NT2/D1 (cell line): ENCODE results near the gene SLC6A13.

Source experiments
- DNase-seq: peaks from one replicate; pipeline ENCODE4 v3.0.0-alpha.2; 2011; ENCODE audit warnings: low read depth, low spot score
- H3K27me3 ChIP-seq: 2 replicates; pipeline ENCODE4 v1.6.0; 2011; ENCODE audit warnings: mild to moderate bottlenecking; ENCODE audit not compliant: insufficient read length, insufficient read depth
- H3K36me3 ChIP-seq: 2 replicates; pipeline ENCODE4 v1.6.1; 2011; ENCODE audit warnings: mild to moderate bottlenecking, low read length, mixed read lengths; ENCODE audit not compliant: insufficient read depth, insufficient read length
- H3K4me1 ChIP-seq: 2 replicates; pipeline ENCODE4 v1.5.1; 2011; ENCODE audit not compliant: insufficient read depth, insufficient read length
- H3K4me3 ChIP-seq: 2 replicates; pipeline ENCODE4 v1.5.1; 2011; ENCODE audit warnings: low read depth; ENCODE audit not compliant: insufficient read length
- H3K9ac ChIP-seq: 2 replicates; pipeline ENCODE4 v1.6.0; 2011; ENCODE audit warnings: low read depth; ENCODE audit not compliant: insufficient read length
- H3K9me3 ChIP-seq: 2 replicates; pipeline ENCODE4 v1.5.1; 2011; ENCODE audit warnings: mild to moderate bottlenecking, low read length; ENCODE audit not compliant: insufficient read depth
- SUZ12 ChIP-seq: IDR thresholded peaks from 2 replicates; pipeline ENCODE4 v1.6.1; 2011; ENCODE audit not compliant: insufficient read length, insufficient read depth; ENCODE audit errors: extremely low read depth
- YY1 ChIP-seq: IDR thresholded peaks from 2 replicates; pipeline ENCODE4 v1.6.1; 2011; ENCODE audit not compliant: insufficient read length, insufficient read depth
- ZNF274 ChIP-seq: IDR thresholded peaks from 2 replicates; pipeline ENCODE4 v1.6.1; 2011; ENCODE audit warnings: mild to moderate bottlenecking, low read depth, low read length

SLC6A13 gene

DNA sequence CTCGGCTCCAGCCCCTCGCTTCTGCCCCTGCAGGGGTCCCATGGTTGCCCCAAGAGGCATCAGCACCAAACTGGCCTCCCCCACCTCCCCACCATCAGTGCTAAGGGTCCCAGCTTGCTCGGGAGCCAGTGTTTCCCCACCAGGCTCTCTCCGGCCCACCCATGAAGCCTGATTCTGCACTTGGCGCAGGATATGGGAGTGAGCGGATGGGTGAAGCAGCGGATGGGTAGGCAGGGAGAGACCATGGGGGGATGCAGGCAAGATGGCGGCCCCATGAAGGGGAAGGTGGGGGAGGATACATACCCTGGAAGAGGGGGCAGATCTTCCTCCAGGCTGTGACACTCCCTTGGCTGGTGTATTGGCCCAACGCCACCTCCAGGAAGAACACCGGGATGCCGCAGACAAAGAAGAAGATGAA, 58.4 kb downstream of the SLC6A13 start:
- no peaks in the 10 kb centered on the region for H3K9me3 ChIP-seq
- H3K9ac ChIP-seq: peak overlapping the region; percentile 65
- H3K4me1 ChIP-seq: peaks cover 14% of the 10 kb centered on the region
- peak overlapping the region; percentile 50 for H3K4me3 ChIP-seq
- no peaks in the 10 kb centered on the region for H3K36me3 ChIP-seq
- peaks cover 82% of the 10 kb centered on the region for H3K27me3 ChIP-seq
- TF ChIP-seq ZNF274 (no peak), SUZ12 (no peak), YY1 (no peak)
- DNase-seq: no peak

GRCh38 chr12:203462-204260, 59.0 kb downstream of the SLC6A13 start:
- peak; percentile 44 for DNase-seq
- TF ChIP-seq SUZ12 (no peak), ZNF274 (no peak), YY1 (no peak)
- H3K27me3 ChIP-seq: peaks cover 75% of the 10 kb centered on the region
- peaks cover 17% of the 10 kb centered on the region for H3K4me1 ChIP-seq
- no peaks in the 10 kb centered on the region for H3K36me3 ChIP-seq
- H3K9me3 ChIP-seq: no peaks in the 10 kb centered on the region
- peak overlapping the region; percentile 68 for H3K9ac ChIP-seq
- H3K4me3 ChIP-seq: peak overlapping the region; percentile 50

- Histone ChIP-seq H3K4me3 (peak overlapping the region; percentile 50), H3K4me1 (peaks cover 18% of the 10 kb centered on the region), H3K9ac (peak overlapping the region; percentile 68), H3K36me3 (no peaks in the 10 kb centered on the region), H3K9me3 (no peaks in the 10 kb centered on the region), H3K27me3 (peaks cover 70% of the 10 kb centered on the region)
- no peak for TF ChIP-seq ZNF274
- no peak for DNase-seq
These were observed 59.6 kb downstream of the SLC6A13 start for GRCh38 chr12:203074-203461.

- peaks cover 18% of the 10 kb centered on the region for H3K4me1 ChIP-seq
- H3K36me3 ChIP-seq: no peaks in the 10 kb centered on the region
- peaks cover 64% of the 10 kb centered on the region for H3K27me3 ChIP-seq
- no peak for DNase-seq
- H3K9ac ChIP-seq: no peak overlapping the region
- H3K4me3 ChIP-seq: no peak overlapping the region
- no peak for TF ChIP-seq YY1
- no peak for TF ChIP-seq ZNF274
- H3K9me3 ChIP-seq: no peaks in the 10 kb centered on the region
These were observed 60.4 kb downstream of the SLC6A13 start for GRCh38 chr12:202081-202731.

DNA sequence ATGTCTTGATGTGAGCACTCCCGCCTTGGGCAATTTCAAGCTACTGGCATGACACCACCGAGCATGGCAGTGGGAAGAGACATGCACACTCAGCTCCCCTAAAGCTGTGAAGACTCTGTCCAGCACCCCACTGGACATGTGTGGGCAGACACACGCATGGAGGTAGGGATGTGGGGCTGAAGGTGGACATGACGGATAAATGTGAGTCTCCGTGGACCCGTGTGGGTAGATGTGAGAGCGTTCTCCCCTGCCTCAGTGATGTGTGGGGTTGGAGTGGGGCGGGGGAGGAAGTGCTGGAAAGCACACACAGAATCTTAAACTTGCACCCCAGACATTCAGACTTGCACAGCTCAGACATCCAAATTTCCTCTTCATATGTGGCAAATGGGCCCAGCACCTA, 61.3 kb downstream of the SLC6A13 start:
- TF ChIP-seq ZNF274 (no peak), SUZ12 (no peak), YY1 (no peak)
- Histone ChIP-seq H3K27me3 (peaks cover 56% of the 10 kb centered on the region), H3K9ac (no peak overlapping the region), H3K36me3 (no peaks in the 10 kb centered on the region), H3K9me3 (no peaks in the 10 kb centered on the region), H3K4me3 (no peak overlapping the region), H3K4me1 (peaks cover 18% of the 10 kb centered on the region)
- DNase-seq: no peak

- Histone ChIP-seq H3K4me1 (peaks cover 11% of the 10 kb centered on the region), H3K9me3 (no peaks in the 10 kb centered on the region), H3K9ac (no peak overlapping the region), H3K36me3 (no peaks in the 10 kb centered on the region), H3K27me3 (peaks cover 30% of the 10 kb centered on the region), H3K4me3 (no peak overlapping the region)
- no peak for DNase-seq
- TF ChIP-seq ZNF274: no peak
- TF ChIP-seq YY1: no peak
- no peak for TF ChIP-seq SUZ12
These were observed 63.9 kb downstream of the SLC6A13 start for GRCh38 chr12:198705-199104.

DNA sequence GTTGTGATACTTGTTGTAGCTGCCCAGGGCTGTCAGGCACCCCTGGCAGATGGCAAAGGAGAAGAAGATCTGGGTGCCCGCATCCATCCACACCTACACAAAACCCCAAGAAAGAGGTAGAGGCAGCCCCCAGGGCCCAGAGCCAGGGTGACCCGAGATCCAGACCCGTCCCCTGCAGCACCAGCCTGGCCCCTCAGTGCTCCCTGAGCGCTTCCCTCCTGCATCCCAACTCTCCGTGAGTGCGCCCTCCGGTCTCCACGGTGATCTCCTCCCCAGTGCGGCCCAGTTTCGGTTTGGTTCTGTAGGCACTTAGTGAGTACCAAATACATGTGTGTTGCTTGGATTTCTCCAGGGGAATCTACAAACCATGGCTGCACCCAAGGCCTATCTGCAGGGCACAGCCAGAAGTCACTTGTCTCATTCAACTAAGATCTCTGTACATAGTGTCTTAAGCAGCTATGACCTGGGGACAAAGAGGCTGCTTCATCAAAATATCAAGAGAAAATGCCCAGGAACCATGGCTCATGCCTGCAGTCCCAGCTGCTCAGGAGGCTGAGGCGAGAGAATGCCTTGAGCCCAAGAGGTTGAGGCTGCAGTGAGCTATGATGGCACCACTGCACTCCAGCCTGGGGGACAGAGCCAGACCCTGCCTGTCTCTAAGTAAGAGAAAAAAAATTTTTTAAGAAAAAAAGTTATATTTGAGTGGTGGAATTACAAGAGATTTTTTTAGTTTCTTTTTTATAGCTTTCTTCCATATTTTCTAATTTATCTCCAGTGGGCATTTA, 64.5 kb downstream of the SLC6A13 start:
- Histone ChIP-seq H3K9ac (no peak overlapping the region), H3K4me3 (no peak overlapping the region), H3K36me3 (no peaks in the 10 kb centered on the region), H3K9me3 (no peaks in the 10 kb centered on the region), H3K27me3 (peaks cover 26% of the 10 kb centered on the region), H3K4me1 (peaks cover 11% of the 10 kb centered on the region)
- no peak for TF ChIP-seq YY1
- TF ChIP-seq ZNF274: no peak
- no peak for TF ChIP-seq SUZ12
- no peak for DNase-seq
